Stimulated activated CD8-positive, alpha-beta memory T cell treated with anti-CD3 and anti-CD28 coated beads, Interleukin-15, amount 100 ng/mL, for 1 hour (primary cell): ENCODE results near the gene NIPA2.

Experiments
- DNase-seq: peaks from one replicate; pipeline ENCODE4 v3.0.0-alpha.2; 2020; ENCODE audit warnings: low read depth

Gene NIPA2

DNA sequence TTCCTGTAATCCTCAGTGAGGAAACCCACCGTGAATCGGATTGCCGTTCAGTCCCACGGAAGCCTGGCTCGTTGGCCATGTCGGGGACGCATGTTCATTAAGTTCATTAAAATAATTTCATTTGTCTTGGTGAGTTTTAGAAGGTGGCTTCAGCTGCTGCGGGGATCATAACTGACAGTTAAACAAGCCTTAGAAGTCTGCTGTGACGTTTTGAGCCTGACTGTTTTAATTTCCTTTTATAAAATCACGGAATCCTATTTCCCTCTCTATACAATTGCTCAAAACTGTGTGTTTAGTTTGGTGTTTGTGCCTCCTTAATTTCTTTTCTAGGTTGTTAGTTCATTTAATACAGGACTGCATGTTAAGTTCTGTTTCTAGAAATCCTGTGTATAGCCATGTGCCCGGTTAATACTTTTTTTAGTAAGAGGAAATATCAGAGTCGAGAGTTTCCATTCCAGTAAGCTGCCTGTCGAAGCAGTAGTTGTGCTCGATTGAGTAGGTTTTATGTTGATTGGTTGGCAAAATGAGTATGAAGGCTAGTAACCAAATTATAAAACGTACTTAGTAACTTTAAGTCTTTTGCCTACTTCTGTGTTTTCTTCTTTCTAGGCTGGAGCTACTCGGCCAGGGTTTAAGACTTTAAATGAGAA is 705 bp downstream of the NIPA2 start:
- DNase-seq, result no peak

DNA sequence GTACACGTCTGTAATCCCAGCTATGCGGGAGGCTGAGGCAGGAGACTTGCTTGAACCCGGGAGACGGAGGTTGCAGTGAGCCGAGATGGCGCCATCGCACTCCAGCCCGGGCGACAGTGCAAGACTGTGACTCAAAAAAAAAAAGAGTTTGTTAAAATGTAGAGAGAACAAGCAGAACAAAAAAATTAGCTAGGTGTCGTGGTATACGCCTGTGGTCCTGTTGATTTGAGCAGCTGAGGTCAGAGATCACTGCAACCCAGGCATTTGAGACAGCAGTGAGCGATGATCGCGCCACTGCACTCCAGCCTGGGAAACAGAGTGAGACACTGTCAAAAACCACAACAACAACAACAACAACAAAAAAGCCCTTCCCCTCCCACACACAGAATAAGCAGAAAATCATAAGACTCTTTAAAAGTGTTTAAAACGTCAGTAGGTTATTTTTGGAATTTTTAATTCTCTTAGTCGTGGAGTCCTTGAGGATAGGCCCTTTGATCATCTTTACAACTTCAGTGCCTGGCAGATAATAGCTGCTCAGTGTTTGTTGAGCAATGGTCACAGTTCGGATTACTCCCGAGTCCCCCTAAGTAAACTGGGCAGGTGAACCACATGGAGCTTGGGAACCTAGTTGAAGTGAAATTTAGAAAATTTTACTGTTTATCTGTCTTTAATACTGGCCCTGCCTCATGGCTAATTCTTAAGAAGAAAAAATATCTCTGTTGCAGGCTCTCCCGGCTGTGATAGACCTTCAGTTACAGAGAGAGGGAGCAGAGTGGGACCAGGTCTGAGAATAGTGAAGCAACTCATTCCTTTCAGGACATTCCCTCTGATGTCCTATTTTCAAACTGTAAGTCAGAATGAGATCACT is 6.2 kb downstream of the NIPA2 start:
- DNase-seq, result no peak

DNA sequence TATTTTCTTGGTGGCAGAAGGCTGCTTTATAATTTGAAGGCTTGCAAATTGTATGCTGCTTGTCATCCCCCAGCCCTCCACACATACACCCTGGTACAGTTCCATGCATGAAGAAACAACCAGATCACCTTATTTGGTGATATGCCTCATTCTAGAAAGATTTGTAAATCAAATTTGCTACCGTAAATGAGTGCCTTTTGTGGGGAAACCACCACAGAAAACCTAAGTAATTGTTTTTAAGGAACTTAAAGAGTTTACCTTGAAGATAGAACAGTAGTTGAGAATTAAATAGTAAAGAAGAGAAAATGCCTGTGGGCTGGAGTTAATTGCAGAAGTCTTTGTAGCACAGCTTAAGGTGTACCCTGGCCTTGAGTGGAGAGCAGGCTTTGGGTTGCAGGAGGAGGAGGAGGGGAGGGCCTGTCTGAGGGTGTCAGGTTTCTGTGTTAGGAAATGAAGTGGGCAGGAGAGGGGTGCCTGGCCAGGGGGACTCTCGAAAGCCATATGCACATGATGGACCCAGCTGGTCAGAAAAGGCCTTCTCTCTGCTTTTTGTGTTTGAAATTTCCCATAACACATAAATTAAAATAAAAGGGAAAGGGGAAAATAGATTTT is 6.9 kb downstream of the NIPA2 start:
- no peak for DNase-seq

DNA sequence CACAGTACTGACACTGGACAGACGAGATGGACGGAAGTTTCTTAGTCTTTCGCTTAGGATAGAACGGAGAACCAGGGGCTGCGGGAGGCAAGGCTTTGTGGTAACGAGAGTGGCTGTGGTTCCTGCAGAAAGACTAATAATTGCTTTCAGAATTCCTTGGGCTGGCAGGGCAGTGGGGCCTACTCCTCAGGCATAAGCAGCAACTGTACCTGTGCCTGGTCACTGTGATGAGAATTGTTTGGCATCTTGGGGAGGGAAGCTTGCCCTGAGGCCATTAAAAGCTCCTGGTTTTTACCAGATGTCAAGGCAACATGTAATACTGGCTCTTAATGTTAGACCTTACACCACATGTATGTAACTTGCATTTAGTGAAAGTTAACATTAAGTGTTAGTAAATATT is 7.6 kb downstream of the NIPA2 start:
- no peak for DNase-seq

DNA sequence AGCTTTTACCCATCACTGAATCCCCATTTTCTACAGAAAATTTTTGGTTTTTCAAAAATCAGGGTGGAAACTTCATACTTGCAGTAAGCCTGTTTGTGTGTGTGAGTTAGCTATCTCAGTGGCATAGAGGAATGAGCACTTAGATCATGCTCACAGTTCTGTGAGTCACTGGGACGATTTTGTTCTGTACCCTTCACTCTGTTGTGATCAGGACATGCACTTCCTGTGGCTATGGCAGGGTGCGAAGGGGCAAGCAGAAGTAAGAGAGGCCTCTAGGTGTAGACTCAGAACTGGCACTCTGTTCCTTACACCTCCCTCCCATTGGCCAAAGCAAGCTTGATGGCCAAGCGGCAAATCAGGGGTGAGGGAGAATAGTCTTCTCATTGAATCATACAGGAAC is 11.6 kb downstream of the NIPA2 start:
- no peak for DNase-seq

DNA sequence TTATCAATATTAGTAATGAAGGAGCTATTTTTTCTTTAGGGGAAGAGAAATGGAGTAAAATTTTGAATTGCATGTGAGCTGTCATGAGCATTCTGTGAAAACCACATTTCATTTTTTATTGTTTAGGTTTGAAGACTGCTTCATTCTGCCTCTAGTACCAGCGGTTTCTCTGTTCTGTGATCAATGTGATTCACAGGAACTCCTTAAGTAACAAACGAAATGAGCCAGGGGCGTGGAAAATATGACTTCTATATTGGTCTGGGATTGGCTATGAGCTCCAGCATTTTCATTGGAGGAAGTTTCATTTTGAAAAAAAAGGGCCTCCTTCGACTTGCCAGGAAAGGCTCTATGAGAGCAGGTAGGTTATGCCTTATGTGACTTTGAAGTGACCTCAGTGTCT is 13.0 kb downstream of the NIPA2 start:
- DNase-seq, result no peak

DNA sequence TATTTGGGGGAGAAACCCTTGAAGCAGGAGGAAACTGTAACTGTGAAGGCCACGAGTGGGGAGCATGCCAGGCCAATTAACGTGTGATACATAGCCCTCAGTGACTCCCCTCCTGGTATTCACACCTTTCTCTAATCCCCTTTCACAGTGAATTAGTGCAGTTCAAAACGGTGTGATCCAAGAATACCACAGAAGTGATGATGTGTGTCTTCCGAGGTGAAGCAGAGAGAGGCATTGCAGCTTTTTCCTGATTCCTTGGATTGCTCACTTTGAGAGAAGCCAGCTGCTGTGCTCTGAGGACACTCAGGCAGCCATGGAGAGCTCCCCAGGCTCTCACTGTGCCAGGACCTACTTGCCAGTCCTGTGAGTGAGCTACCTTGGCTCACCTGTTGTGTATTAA is 17.3 kb downstream of the NIPA2 start:
- no peak for DNase-seq

DNA sequence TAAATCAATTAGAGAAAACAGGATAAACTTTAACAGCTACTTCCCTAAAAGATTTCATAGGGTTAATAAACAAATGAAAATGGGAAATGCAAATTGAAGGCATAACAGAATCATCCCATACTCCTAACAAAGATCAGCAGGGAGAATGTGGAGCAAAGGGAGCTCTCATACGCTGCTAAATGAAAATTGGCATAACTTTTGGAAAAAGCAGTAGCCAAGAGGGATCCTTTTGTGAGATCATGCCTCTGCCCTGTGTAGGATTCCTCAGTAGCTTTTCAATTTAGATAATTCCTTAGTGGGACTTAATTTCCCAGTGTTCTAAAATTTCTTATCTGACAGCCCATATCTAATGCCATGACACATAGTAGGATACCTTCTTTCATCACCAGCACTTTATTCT is 18.2 kb downstream of the NIPA2 start:
- no peak for DNase-seq

DNA sequence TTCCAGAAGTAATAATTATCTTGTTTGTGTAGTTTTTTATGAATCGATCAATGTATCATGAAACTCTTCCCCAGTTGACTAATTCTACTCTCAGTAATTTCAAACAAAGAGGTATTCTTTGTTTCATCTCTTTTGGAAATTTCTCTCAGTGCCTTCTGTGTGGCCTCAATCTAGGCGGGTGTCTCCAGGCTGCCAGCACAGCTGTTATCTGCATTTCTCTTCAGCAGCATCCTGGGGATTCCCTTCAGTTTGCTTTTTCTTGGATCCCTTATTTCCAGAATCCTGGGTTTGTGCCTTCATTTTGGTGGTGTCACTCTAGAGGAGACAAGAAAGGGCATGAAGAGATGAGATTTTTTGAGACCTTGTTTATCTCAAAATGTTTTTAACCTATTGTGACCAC is 22.7 kb downstream of the NIPA2 start:
- DNase-seq, result no peak

DNA sequence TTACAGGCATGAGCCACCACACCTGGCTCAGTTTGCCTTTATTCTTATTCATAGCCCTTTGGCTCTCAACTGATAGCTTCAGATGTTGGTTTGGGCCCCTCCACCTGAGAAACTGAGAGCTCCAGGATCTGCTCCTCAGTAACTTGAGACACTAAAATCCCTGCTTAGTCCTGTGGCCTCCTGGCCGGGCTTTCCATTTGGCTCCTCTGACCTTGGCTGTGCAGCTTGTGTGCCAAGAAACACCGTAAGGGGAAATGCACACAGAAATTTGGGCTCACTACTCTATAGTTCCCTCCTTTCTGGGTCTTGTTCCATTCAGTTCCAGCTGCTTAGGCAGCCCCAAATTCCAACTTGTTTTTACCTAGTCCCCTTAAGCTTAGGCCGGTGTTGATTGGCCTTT is 24.9 kb downstream of the NIPA2 start:
- DNase-seq, result no peak

DNA sequence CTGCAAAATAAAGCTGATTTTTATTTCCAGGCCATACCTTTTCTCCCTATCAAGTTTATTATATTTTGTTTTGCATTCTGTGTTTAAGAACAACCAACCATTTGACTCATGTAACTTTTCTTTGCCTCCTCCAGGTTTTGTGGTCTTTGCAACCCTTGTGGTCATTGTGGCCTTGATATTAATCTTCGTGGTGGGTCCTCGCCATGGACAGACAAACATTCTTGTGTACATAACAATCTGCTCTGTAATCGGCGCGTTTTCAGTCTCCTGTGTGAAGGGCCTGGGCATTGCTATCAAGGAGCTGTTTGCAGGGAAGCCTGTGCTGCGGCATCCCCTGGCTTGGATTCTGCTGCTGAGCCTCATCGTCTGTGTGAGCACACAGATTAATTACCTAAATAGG is 27.6 kb downstream of the NIPA2 start:
- DNase-seq, result no peak

DNA sequence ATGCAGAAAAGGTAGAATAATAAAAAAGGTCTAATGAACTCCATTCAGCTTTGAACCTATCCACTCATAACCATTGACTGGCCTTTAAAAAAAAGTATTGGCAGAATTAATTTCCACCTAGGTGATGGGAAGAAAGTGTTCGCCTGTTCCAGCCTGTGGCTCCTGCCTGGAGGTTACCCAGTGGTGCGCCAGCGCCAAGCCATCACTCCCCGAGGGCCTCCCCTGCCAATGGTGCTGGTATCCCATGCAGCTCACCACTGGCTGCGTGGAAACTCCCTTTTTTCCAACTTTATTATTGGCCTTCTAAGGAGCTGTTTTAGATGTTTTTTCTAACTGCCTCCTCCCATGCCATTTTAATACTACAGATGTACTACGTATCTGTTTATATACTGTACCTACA is 29.4 kb downstream of the NIPA2 start:
- no peak for DNase-seq

DNA sequence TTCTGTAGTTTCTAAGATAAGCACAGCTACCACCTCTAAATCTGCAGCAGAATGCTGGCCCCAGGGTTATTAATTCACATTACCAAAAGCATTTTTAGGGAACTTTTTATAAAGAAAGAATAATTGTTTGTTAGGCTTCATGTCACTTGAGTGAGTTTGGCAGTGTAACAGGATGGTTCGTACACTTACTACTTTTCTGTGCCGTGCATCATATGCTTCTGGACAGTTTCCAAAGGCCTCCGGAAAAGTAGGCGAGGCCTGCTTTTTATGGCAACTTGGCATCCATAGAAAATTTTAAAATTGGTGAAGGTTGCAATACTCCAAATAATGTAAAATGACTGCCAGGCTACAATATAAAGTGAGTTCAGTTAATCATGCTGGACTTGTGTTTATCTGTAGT is 30.0 kb downstream of the NIPA2 start:
- no peak for DNase-seq

DNA sequence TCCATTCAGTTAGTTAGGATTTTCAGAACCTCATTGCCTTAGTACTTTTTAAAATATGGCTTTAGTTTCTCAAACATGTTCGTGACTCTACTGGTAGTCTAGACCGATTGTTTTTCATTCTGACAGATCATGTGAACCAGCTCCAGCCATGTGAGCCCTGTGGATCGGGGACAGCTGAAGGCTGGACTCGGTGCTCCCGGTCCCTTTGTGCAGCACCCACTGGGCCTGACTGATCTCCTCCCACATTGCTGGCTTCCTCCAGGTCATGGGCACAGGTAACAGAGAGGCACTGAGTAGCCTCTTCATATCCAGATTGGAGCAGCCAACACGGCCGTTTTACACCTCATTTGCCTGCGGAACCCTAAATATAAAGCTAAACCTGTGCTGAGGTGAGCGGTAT is 30.5 kb downstream of the NIPA2 start:
- DNase-seq, result no peak

DNA sequence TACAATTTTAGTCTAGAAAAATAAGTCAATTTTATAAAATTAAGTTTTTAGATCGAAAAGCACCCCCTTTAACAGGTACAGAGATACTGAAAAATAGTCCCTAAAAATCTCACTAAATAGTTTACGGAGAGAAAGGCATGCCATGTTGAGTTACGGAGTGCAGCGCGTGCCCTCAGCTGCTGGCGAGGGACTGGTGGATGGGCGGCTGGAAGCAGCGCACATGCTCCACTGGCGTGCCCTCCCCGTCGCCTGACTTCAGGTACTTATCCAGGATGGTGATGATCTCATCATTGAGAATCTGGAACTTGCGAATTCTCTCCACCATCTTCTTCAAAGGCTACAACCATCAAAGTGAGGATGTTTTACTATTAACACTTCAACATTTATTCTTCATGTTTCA is 31.4 kb downstream of the NIPA2 start:
- no peak for DNase-seq

DNA sequence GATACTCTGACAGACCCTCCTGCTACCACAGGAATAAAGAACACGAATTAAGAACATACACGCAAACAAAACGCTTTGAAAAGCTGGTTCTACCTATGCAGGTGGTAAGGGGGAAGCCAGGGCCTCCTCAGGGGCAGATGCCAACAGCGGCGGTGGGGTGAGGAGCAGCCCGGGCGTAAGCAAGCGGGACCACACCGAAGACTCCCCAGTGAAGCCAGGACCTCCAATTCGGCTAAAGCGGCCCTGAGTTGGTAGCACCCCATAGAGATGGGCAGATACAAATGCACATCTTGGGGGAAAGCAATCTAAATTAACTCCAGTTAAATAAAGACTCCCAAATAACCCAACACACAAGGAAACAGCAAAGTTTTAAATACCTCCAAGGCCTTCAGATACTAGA is 32.4 kb downstream of the NIPA2 start:
- DNase-seq, result no peak

DNA sequence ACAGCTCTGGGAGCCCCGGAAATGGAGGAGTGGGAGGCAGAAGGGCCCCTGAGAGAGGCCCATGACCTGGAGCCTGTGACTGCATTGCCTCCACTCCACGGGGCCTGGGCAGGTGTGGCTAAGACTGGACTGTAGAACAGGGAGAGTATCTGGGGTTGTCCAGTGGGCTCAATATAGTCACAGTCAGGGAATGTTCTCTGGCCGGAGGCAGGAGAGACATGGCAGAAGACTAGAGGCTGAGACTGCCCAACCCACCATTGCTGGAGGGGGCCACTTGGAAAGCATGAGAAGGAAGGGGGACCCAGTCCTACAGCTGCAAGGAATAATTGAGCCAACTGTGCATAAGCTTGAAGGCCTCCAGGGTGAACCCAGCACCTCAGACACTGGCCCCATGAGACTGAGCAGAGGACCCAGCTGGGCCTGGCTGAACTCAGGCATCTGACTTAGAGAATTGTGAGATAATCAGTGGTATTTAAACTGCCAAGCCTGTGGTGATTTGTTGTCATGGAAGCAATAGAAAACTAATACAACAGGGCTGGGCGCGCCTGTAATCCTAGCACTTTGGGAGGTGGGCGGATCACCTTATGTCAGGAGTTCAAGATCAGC is 33.1 kb downstream of the NIPA2 start:
- no peak for DNase-seq

DNA sequence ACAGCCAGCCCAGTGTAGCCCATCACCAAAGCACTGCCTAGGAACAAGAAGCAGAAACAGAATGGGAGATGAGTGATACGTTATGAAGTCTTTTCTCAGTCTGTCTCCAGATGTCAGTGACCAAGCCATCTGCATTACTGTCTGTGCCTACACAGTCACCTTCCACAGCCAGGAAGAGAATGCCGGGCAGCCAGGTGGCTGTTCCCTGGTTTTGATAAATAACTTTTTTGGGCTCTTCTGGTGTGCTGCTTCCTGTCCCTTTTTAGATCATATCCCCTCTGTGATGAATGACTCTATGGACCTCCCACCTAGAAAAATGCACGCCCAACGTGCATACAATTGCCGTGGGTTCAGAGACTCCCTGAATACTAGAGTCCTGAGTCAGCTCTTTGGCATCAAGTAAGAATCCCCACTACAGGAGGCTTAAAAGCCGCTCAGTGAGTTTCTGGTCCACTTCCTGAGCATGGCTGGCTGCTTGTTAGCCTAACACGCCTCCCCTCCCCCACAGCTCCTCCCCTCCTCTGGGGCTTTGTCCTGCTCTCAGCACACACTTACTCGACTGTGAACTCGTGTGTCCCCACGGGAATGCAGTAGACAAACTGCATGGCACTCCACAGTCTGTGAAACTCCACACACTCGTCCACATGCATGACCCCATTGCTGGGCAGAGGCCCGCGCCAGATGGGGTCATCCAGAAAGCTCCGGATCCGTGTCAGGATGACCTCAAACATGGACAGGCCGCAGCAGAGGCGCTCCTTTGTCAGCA is 34.7 kb downstream of the NIPA2 start:
- DNase-seq, result no peak

DNA sequence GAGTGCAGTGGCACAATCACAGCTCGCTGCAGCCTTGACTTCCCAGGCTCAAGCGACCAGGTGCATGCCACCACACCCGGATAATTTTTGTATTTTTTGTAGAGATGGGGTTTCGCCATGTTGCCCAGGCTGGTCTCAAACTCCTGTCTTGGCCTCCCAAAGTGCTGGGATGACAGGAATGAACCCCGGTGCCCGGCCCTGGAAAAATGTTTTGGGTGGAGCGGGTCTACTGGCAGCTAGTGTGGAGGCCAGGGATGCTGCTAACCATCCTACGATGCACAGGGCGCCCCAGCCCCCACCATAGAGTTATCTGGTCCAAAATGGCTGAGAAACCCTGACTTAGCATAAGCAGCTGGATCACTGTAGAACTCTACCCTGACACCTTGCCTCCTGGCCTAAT is 35.4 kb downstream of the NIPA2 start:
- DNase-seq, result no peak

DNA sequence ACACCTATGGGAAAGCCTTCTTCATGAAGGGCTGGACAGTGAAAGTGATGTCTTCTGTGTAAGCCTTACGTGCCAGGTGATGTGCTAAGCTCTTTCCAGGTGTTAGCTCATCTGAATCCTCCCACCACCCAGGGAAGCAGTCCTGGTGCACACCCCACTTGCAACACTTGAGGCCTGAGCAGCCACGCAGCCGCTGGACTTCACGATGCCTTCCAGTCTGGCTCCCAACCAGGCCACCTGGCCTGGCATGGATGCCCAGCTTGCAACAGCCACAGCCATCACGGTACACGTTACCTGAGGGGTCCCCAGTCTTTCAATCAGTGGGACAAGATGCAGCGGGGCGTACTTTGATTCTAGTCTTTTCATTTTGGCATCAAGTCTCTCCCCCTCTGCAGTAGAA is 35.8 kb downstream of the NIPA2 start:
- DNase-seq, result no peak

DNA sequence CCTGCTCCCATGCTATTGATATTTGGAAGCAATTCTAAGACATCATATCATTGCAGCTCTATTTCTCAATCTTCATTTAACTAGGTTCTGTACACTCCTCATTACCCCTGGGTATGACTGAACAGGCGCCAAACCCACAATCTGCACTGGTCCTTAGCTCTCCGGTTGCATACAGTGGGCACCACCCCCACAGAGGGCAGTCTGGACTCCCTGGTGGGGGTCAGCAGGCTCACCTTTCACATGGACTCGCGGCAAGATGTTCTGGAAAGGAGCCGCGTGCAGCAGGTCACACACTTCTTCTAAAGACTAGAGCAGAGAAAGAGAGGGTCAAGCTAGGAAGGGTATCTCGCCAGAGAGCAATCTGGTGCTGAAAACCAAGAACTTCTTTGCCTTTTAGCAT is 36.5 kb downstream of the NIPA2 start:
- DNase-seq, result no peak

DNA sequence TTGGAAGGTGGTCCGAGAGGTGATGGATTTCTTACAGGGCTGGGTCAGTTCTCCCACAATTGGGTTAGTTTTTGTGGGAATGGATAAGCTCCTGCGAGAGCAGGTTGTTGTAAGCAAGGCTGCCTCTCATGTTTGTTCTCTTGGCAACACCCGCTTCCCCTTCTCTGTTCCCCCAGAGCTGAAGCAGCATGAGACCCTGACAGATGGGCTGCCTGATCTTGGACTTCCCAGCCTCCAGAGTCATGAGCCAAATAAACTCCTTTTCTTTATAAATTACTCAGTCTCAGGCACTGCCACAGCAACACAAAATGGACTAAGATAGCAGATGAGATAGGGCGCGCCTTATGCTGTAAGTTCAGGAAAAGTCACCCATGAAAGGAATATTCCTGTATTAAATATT is 38.7 kb downstream of the NIPA2 start:
- no peak for DNase-seq
